Trophoblast cell (in vitro differentiated cells and primary cell): ENCODE measurements around the gene UPF1.

Source experiments
- DNase-seq, 2 donors: peaks; one replicate each; pipeline ENCODE4 v3.0.0-alpha.2; 2016
- H2AFZ ChIP-seq: 2 replicates; pipeline ENCODE4 v1.6.1; 2013; ENCODE audit warnings: low read length, moderate library complexity, mild to moderate bottlenecking; ENCODE audit not compliant: insufficient read depth, poor library complexity
- H2AK5ac ChIP-seq: 2 replicates; pipeline ENCODE4 v1.6.1; 2013; ENCODE audit warnings: mild to moderate bottlenecking, low read length
- H2BK120ac ChIP-seq: 2 replicates; pipeline ENCODE4 v1.6.1; 2013; ENCODE audit warnings: low read length, mild to moderate bottlenecking, moderate library complexity; ENCODE audit not compliant: insufficient read depth, poor library complexity
- H2BK12ac ChIP-seq: 2 replicates; pipeline ENCODE4 v1.6.1; 2013; ENCODE audit warnings: mild to moderate bottlenecking, low read length, moderate library complexity
- H2BK5ac ChIP-seq: 2 replicates; pipeline ENCODE4 v1.6.1; 2013; ENCODE audit warnings: low read length, low read depth, moderate library complexity, mild to moderate bottlenecking; ENCODE audit not compliant: poor library complexity
- H3K14ac ChIP-seq: 2 replicates; pipeline ENCODE4 v1.6.1; 2013; ENCODE audit warnings: mild to moderate bottlenecking, low read length
- H3K18ac ChIP-seq: 2 replicates; pipeline ENCODE4 v1.6.1; 2013; ENCODE audit warnings: mild to moderate bottlenecking, low read length
- H3K23ac ChIP-seq: 2 replicates; pipeline ENCODE4 v1.6.1; 2013; ENCODE audit warnings: low read length
- H3K27ac ChIP-seq: 2 replicates; pipeline ENCODE4 v1.5.1; 2013; ENCODE audit warnings: low read depth, mild to moderate bottlenecking, inconsistent platforms, low read length, moderate library complexity
- H3K27me3 ChIP-seq: 2 replicates; pipeline ENCODE4 v1.6.1; 2013; ENCODE audit warnings: inconsistent platforms, mild to moderate bottlenecking, low read length, moderate library complexity; ENCODE audit not compliant: insufficient read depth
- H3K36me3 ChIP-seq, 2 experiments: 1 replicate in 1 of 2; 2 replicates in 1 of 2; pipeline ENCODE4 v1.6.1; 2013; ENCODE audit warnings: low read length in 2 of 2, mild to moderate bottlenecking in 2 of 2, moderate library complexity in 1 of 2; ENCODE audit not compliant: insufficient read depth in 2 of 2, control insufficient read depth in 1 of 2
- H3K4ac ChIP-seq: 2 replicates; pipeline ENCODE4 v1.6.1; 2013; ENCODE audit warnings: low read depth, mild to moderate bottlenecking, low read length, moderate library complexity
- H3K4me1 ChIP-seq, 2 experiments: 1 replicate in 1 of 2; 2 replicates in 1 of 2; pipeline ENCODE4 v1.6.1; 2013; ENCODE audit warnings: low read length in 2 of 2, mild to moderate bottlenecking in 2 of 2, moderate library complexity in 1 of 2; ENCODE audit not compliant: insufficient read depth in 2 of 2, control insufficient read depth in 1 of 2
- H3K4me2 ChIP-seq: 2 replicates; pipeline ENCODE4 v1.6.1; 2013; ENCODE audit warnings: inconsistent platforms, mild to moderate bottlenecking, low read length, moderate library complexity
- H3K4me3 ChIP-seq: 2 replicates; pipeline ENCODE4 v1.5.1; 2013; ENCODE audit warnings: mild to moderate bottlenecking, low read depth, low read length, inconsistent platforms
- H3K79me1 ChIP-seq: one replicate; pipeline ENCODE4 v1.6.1; 2013; ENCODE audit warnings: low read length
- H3K79me2 ChIP-seq: 2 replicates; pipeline ENCODE4 v1.6.1; 2013; ENCODE audit warnings: low read length, mild to moderate bottlenecking; ENCODE audit not compliant: control insufficient read depth, insufficient read depth, poor library complexity
- H3K9ac ChIP-seq: 2 replicates; pipeline ENCODE4 v1.6.1; 2013; ENCODE audit warnings: mild to moderate bottlenecking, low read length
- H3K9me3 ChIP-seq: 2 replicates; pipeline ENCODE4 v1.6.1; 2013; ENCODE audit warnings: low read depth, mild to moderate bottlenecking, control low read depth, inconsistent platforms, low read length; ENCODE audit not compliant: insufficient read depth
- H4K12ac ChIP-seq: 2 replicates; pipeline ENCODE4 v1.6.1; 2013; ENCODE audit warnings: low read depth, mild to moderate bottlenecking, low read length, moderate library complexity
- H4K8ac ChIP-seq: 2 replicates; pipeline ENCODE4 v1.6.1; 2013; ENCODE audit warnings: low read depth, mild to moderate bottlenecking, low read length, moderate library complexity
- H4K91ac ChIP-seq: one replicate; pipeline ENCODE4 v1.6.1; 2013; ENCODE audit warnings: low read depth, mild to moderate bottlenecking, low read length, moderate library complexity
- WGBS: extraction: QIAGEN DNeasy Blood & Tissue Kit; methylation state at CpG from one replicate; pipeline ENCODE4 v1.1.7; 2013; ENCODE audit warnings: missing lambda C conversion rate; ENCODE audit not compliant: insufficient read length, insufficient coverage; ENCODE audit errors: extremely low coverage; 5-methylcytosine and 5-hydroxymethylcytosine counted together

Gene UPF1

GRCh38 chr19:18858906-18859646 lies 27.3 kb downstream of the UPF1 start:
- Histone ChIP-seq H4K91ac (no peak overlapping the region), H3K4me3 (no peak overlapping the region), H4K12ac (no peak overlapping the region), H3K9ac (no peak overlapping the region), H4K8ac (no peak overlapping the region), H2BK120ac (no peak overlapping the region), H2AFZ (no peak overlapping the region), H3K14ac (no peak overlapping the region), H2AK5ac (no peak overlapping the region), H3K4me2 (no peak overlapping the region), H3K4ac (no peak overlapping the region), H3K4me1 (no peaks in the 10 kb centered on the region), H2BK12ac (no peak overlapping the region), H3K79me2 (no peaks in the 10 kb centered on the region), H3K36me3 (peaks cover 98 to 99% of the 10 kb centered on the region in 2 experiments), H3K27ac (no peak overlapping the region), H3K9me3 (peaks cover 2% of the 10 kb centered on the region), H2BK5ac (no peak overlapping the region), H3K23ac (no peak overlapping the region), H3K18ac (no peak overlapping the region), H3K79me1 (no peaks in the 10 kb centered on the region), H3K27me3 (no peaks in the 10 kb centered on the region)
- no CpG with 5 or more reads among the region's 21 CpGs for WGBS
- no peak for DNase-seq

GRCh38 chr19:18859676-18860301 lies 28.0 kb downstream of the UPF1 start:
- WGBS = no CpG with 5 or more reads among the region's 12 CpGs
- Histone ChIP-seq H3K79me2 (no peaks in the 10 kb centered on the region), H3K4ac (no peak overlapping the region)

DNA sequence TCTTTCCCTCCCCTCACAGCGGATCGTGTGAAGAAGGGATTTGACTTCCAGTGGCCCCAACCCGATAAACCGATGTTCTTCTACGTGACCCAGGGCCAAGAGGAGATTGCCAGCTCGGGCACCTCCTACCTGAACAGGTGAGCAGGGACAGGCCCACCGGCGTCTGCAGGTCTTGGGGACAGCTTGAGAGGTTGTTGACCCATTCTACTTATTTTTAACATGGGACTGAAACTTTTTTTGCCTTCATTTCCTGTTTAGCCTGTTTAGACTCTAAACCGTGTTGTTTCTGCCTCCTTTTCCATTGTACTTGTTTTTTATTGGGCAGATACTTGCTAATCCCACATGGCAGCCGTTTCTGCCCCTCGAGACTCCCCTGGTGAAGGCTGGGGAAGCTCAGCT lies 28.5 kb downstream of the UPF1 start:
- Histone ChIP-seq H2BK12ac (no peak overlapping the region), H3K18ac (no peak overlapping the region), H3K9ac (no peak overlapping the region), H3K27me3 (no peaks in the 10 kb centered on the region), H3K9me3 (peaks cover 2% of the 10 kb centered on the region), H4K12ac (no peak overlapping the region), H3K27ac (no peak overlapping the region), H2BK5ac (no peak overlapping the region), H3K79me2 (no peaks in the 10 kb centered on the region), H2BK120ac (no peak overlapping the region), H3K4me2 (no peak overlapping the region), H4K8ac (no peak overlapping the region), H3K23ac (no peak overlapping the region), H3K14ac (no peak overlapping the region), H2AK5ac (no peak overlapping the region), H3K36me3 (peaks cover 95% of the 10 kb centered on the region in 2 experiments), H4K91ac (no peak overlapping the region), H3K4ac (no peak overlapping the region), H3K4me3 (no peak overlapping the region), H2AFZ (no peak overlapping the region), H3K79me1 (no peaks in the 10 kb centered on the region), H3K4me1 (no peaks in the 10 kb centered on the region)
- no peak for DNase-seq
- no CpG with 5 or more reads among the region's 11 CpGs for WGBS

More at GRCh38 chr19:18859676-18860301, 28.0 kb downstream of the UPF1 start:
- H3K9me3 ChIP-seq = peaks cover 2% of the 10 kb centered on the region
- peaks cover 95% of the 10 kb centered on the region in 2 experiments for H3K36me3 ChIP-seq
- H2AFZ ChIP-seq = no peak overlapping the region
- no peak overlapping the region for H3K18ac ChIP-seq
- no peak overlapping the region for H3K14ac ChIP-seq
- H3K27me3 ChIP-seq = no peaks in the 10 kb centered on the region
- H4K8ac ChIP-seq = no peak overlapping the region
- no peaks in the 10 kb centered on the region for H3K79me1 ChIP-seq
- H4K91ac ChIP-seq = no peak overlapping the region
- H2AK5ac ChIP-seq = no peak overlapping the region
- no peak overlapping the region for H2BK120ac ChIP-seq
- no peak overlapping the region for H3K9ac ChIP-seq
- no peak overlapping the region for H3K4me3 ChIP-seq
- no peak overlapping the region for H3K27ac ChIP-seq
- no peak overlapping the region for H3K23ac ChIP-seq
- H2BK12ac ChIP-seq = no peak overlapping the region
- no peak for DNase-seq
- H3K4me1 ChIP-seq = no peaks in the 10 kb centered on the region
- H4K12ac ChIP-seq = no peak overlapping the region
- H2BK5ac ChIP-seq = no peak overlapping the region
- no peak overlapping the region for H3K4me2 ChIP-seq

- Histone ChIP-seq H3K4me3 (no peak overlapping the region), H3K27me3 (no peaks in the 10 kb centered on the region), H3K14ac (no peak overlapping the region), H3K79me2 (no peaks in the 10 kb centered on the region), H3K36me3 (peaks cover 95% of the 10 kb centered on the region in 2 experiments), H3K18ac (no peak overlapping the region), H2AK5ac (no peak overlapping the region), H3K9ac (no peak overlapping the region), H3K4ac (no peak overlapping the region), H4K12ac (no peak overlapping the region), H3K79me1 (no peaks in the 10 kb centered on the region), H3K4me1 (no peaks in the 10 kb centered on the region), H2BK5ac (no peak overlapping the region), H3K27ac (no peak overlapping the region), H2AFZ (no peak overlapping the region), H4K8ac (no peak overlapping the region), H2BK120ac (no peak overlapping the region), H3K4me2 (no peak overlapping the region), H4K91ac (no peak overlapping the region), H2BK12ac (no peak overlapping the region), H3K23ac (no peak overlapping the region), H3K9me3 (peaks cover 5% of the 10 kb centered on the region)
- WGBS = no CpG with 5 or more reads among the region's 17 CpGs
- no peak for DNase-seq
These were observed 29.0 kb downstream of the UPF1 start for GRCh38 chr19:18860725-18861124.
